ACC112 (cell line): ENCODE data around the gene AIF1L.
"Not testable (repeated sequence)": the region's sequence is repeated elsewhere in the genome, so short reads cannot be mapped to it uniquely, and the experiment has no call there.

ENCODE experiments used
- H2AFZ ChIP-seq: fragments of 200-600 bp; sonication (generic); one replicate; pipeline ENCODE4 v1.6.0; 2017; ENCODE audit warnings: antibody characterized with exemption, low read length; ENCODE audit not compliant: unreplicated experiment
- H3K27ac ChIP-seq: fragments of 200-600 bp; sonication (generic); 2 replicates; pipeline ENCODE4 v1.5.1; 2014; ENCODE audit warnings: low read depth, mild to moderate bottlenecking, antibody characterized with exemption, low read length, moderate library complexity
- H3K27me3 ChIP-seq: fragments of 200-600 bp; sonication (generic); 2 replicates; pipeline ENCODE4 v1.6.1; 2014; ENCODE audit warnings: mild to moderate bottlenecking, antibody characterized with exemption, low read length, moderate library complexity, mixed read lengths; ENCODE audit not compliant: insufficient read depth
- H3K36me3 ChIP-seq: fragments of 200-600 bp; sonication (generic); 2 replicates; pipeline ENCODE4 v1.6.1; 2016; ENCODE audit warnings: mild to moderate bottlenecking, antibody characterized with exemption, low read length, moderate library complexity, mixed read lengths; ENCODE audit not compliant: insufficient read depth
- H3K4me1 ChIP-seq: fragments of 200-600 bp; sonication (generic); one replicate; pipeline ENCODE4 v1.6.1; 2016; ENCODE audit warnings: low read length, mixed read lengths; ENCODE audit not compliant: insufficient read depth, unreplicated experiment, control insufficient read depth
- H3K4me3 ChIP-seq: fragments of 200-600 bp; sonication (generic); 2 replicates; pipeline ENCODE4 v1.5.1; 2014; ENCODE audit warnings: mild to moderate bottlenecking, low read depth, low read length
- H3K79me2 ChIP-seq: fragments of 200-600 bp; sonication (generic); one replicate; pipeline ENCODE4 v1.6.0; 2016; ENCODE audit warnings: low read length; ENCODE audit not compliant: control insufficient read depth, unreplicated experiment, insufficient read depth

AIF1L gene

GRCh38 chr9:131148966-131149687 lies 52.8 kb downstream of the AIF1L start:
- Histone ChIP-seq H3K79me2 (no peaks in the 10 kb centered on the region), H2AFZ (no peak overlapping the region), H3K36me3 (peaks cover 28% of the 10 kb centered on the region), H3K4me3 (no peak overlapping the region), H3K27ac (no peak overlapping the region), H3K27me3 (no peaks in the 10 kb centered on the region), H3K4me1 (no peaks in the 10 kb centered on the region)

- Histone ChIP-seq H3K27me3 (no peaks in the 10 kb centered on the region), H3K4me1 (no peaks in the 10 kb centered on the region), H3K4me3 (no peak overlapping the region), H3K27ac (no peak overlapping the region), H2AFZ (no peak overlapping the region), H3K36me3 (peaks cover 27% of the 10 kb centered on the region), H3K79me2 (no peaks in the 10 kb centered on the region)
Observed at GRCh38 chr9:131149688-131150053, 53.3 kb downstream of the AIF1L start.

GRCh38 chr9:131153595-131153994 lies 57.3 kb downstream of the AIF1L start:
- Histone ChIP-seq H3K79me2 (peaks cover 4% of the 10 kb centered on the region), H3K4me1 (no peaks in the 10 kb centered on the region), H3K27me3 (no peaks in the 10 kb centered on the region), H3K36me3 (peaks cover 15% of the 10 kb centered on the region; the same call in 1 of the 2 replicates), H3K27ac (no peak overlapping the region), H3K4me3 (no peak overlapping the region), H2AFZ (no peak overlapping the region)

GRCh38 chr9:131158673-131159072 lies 62.3 kb downstream of the AIF1L start:
- not testable (repeated sequence) for H3K79me2 ChIP-seq, H3K27ac ChIP-seq, H3K27me3 ChIP-seq, H3K4me1 ChIP-seq, H3K4me3 ChIP-seq, H2AFZ ChIP-seq
- H3K36me3 ChIP-seq = peaks cover 18% of the 10 kb centered on the region

GRCh38 chr9:131160416-131161112 lies 64.2 kb downstream of the AIF1L start:
- no peak overlapping the region for H3K27ac ChIP-seq
- H2AFZ ChIP-seq = no peak overlapping the region
- peaks cover 23% of the 10 kb centered on the region for H3K36me3 ChIP-seq
- no peaks in the 10 kb centered on the region for H3K27me3 ChIP-seq
- H3K79me2 ChIP-seq = peaks cover 3% of the 10 kb centered on the region
- no peaks in the 10 kb centered on the region for H3K4me1 ChIP-seq
- H3K4me3 ChIP-seq = no peak overlapping the region

- Histone ChIP-seq H3K27me3 (no peaks in the 10 kb centered on the region), H3K27ac (no peak overlapping the region), H3K4me1 (no peaks in the 10 kb centered on the region), H2AFZ (no peak overlapping the region), H3K4me3 (no peak overlapping the region), H3K36me3 (peaks cover 26% of the 10 kb centered on the region), H3K79me2 (no peaks in the 10 kb centered on the region)
Observed at GRCh38 chr9:131161585-131161984, 65.3 kb downstream of the AIF1L start.

GRCh38 chr9:131162886-131163285 lies 66.6 kb downstream of the AIF1L start:
- no peak overlapping the region for H3K27ac ChIP-seq
- no peak overlapping the region for H2AFZ ChIP-seq
- H3K4me1 ChIP-seq = no peaks in the 10 kb centered on the region
- H3K27me3 ChIP-seq = no peaks in the 10 kb centered on the region
- H3K36me3 ChIP-seq = peaks cover 26% of the 10 kb centered on the region
- H3K4me3 ChIP-seq = no peak overlapping the region
- no peaks in the 10 kb centered on the region for H3K79me2 ChIP-seq

GRCh38 chr9:131165523-131165922 lies 69.2 kb downstream of the AIF1L start:
- H3K79me2 ChIP-seq = peaks cover 4% of the 10 kb centered on the region
- no peaks in the 10 kb centered on the region for H3K4me1 ChIP-seq
- H2AFZ ChIP-seq = no peak overlapping the region
- no peaks in the 10 kb centered on the region for H3K27me3 ChIP-seq
- H3K36me3 ChIP-seq = peaks cover 27% of the 10 kb centered on the region
- H3K27ac ChIP-seq = no peak overlapping the region
- H3K4me3 ChIP-seq = no peak overlapping the region

GRCh38 chr9:131167146-131167692 lies 70.9 kb downstream of the AIF1L start:
- Histone ChIP-seq H3K4me3 (no peak overlapping the region), H3K4me1 (no peaks in the 10 kb centered on the region), H3K36me3 (peaks cover 26% of the 10 kb centered on the region), H2AFZ (no peak overlapping the region), H3K27me3 (no peaks in the 10 kb centered on the region), H3K79me2 (peaks cover 4% of the 10 kb centered on the region), H3K27ac (no peak overlapping the region)

- Histone ChIP-seq H3K4me3 (no peak overlapping the region), H3K27me3 (no peaks in the 10 kb centered on the region), H2AFZ (no peak overlapping the region), H3K79me2 (peaks cover 9% of the 10 kb centered on the region), H3K4me1 (no peaks in the 10 kb centered on the region), H3K27ac (no peak overlapping the region), H3K36me3 (peaks cover 22% of the 10 kb centered on the region)
Observed at GRCh38 chr9:131167936-131168335, 71.6 kb downstream of the AIF1L start.
